KMS-11 (cell line): ENCODE results near the gene PARD3B.
"Not testable (repeated sequence)": the region's sequence is repeated elsewhere in the genome, so short reads cannot be mapped to it uniquely, and the experiment has no call there.

ENCODE experiments used
- H2AFZ ChIP-seq: fragments of 200-600 bp; sonication (generic); 2 replicates; pipeline ENCODE4 v1.6.1; 2016; ENCODE audit warnings: antibody characterized with exemption, mixed run types, low read depth
- H3K27ac ChIP-seq: fragments of 200-600 bp; sonication (generic); 2 replicates; pipeline ENCODE4 v1.6.1; 2016; ENCODE audit warnings: mild to moderate bottlenecking, mixed run types
- H3K27me3 ChIP-seq: fragments of 200-600 bp; sonication (generic); 2 replicates; pipeline ENCODE4 v1.6.1; 2017; ENCODE audit warnings: mild to moderate bottlenecking, low read depth, mixed run types, moderate library complexity; ENCODE audit not compliant: insufficient read depth
- H3K36me3 ChIP-seq: fragments of 200-600 bp; sonication (generic); 2 replicates; pipeline ENCODE4 v1.6.1; 2017; ENCODE audit warnings: mild to moderate bottlenecking, mixed run types; ENCODE audit not compliant: insufficient read depth
- H3K4me1 ChIP-seq: fragments of 200-600 bp; sonication (generic); 2 replicates; pipeline ENCODE4 v1.6.1; 2016; ENCODE audit warnings: mild to moderate bottlenecking, low read depth, mixed run types; ENCODE audit not compliant: poor library complexity, severe bottlenecking
- H3K4me2 ChIP-seq: fragments of 200-600 bp; sonication (generic); 2 replicates; pipeline ENCODE4 v1.7.0; 2016; ENCODE audit warnings: mild to moderate bottlenecking, mixed run types
- H3K4me3 ChIP-seq: fragments of 200-600 bp; sonication (generic); IDR thresholded peaks from 2 replicates; pipeline ENCODE4 v1.6.1; 2017; ENCODE audit warnings: low read depth, low read length, mixed read lengths; ENCODE audit not compliant: insufficient read depth
- H3K79me2 ChIP-seq: fragments of 200-600 bp; sonication (generic); 2 replicates; pipeline ENCODE4 v1.6.1; 2016; ENCODE audit warnings: low read depth, mixed run types; ENCODE audit not compliant: insufficient read depth
- H3K9ac ChIP-seq: fragments of 200-600 bp; sonication (generic); 2 replicates; pipeline ENCODE4 v1.6.1; 2016; ENCODE audit warnings: mild to moderate bottlenecking, mixed run types
- H4K20me1 ChIP-seq: fragments of 200-600 bp; sonication (generic); 2 replicates; pipeline ENCODE4 v1.6.1; 2016; ENCODE audit warnings: mild to moderate bottlenecking, mixed run types; ENCODE audit not compliant: insufficient read depth
- CTCF ChIP-seq: fragments of 200-600 bp; sonication (generic); conservative IDR thresholded peaks from 2 replicates; pipeline ENCODE4 v1.6.1; 2017; ENCODE audit warnings: low read depth, mild to moderate bottlenecking, antibody characterized with exemption, low read length, moderate library complexity, mixed read lengths

PARD3B gene

GRCh38 chr2:204557604-204558003 lies 12.3 kb downstream of the PARD3B start:
- Histone ChIP-seq H3K36me3 (no peaks in the 10 kb centered on the region), H3K9ac (no peak overlapping the region), H3K79me2 (no peaks in the 10 kb centered on the region), H2AFZ (no peak overlapping the region), H3K4me1 (no peaks in the 10 kb centered on the region), H3K27ac (no peak overlapping the region), H3K27me3 (no peaks in the 10 kb centered on the region), H3K4me2 (no peak overlapping the region), H3K4me3 (no peak overlapping the region), H4K20me1 (no peaks in the 10 kb centered on the region)
- TF ChIP-seq CTCF = no peak

GRCh38 chr2:204559358-204559757 lies 14.1 kb downstream of the PARD3B start:
- not testable (repeated sequence) for H2AFZ ChIP-seq, H3K27ac ChIP-seq, H3K4me1 ChIP-seq, H3K4me2 ChIP-seq, H3K9ac ChIP-seq, H3K36me3 ChIP-seq, H3K79me2 ChIP-seq, H3K4me3 ChIP-seq, H4K20me1 ChIP-seq, H3K27me3 ChIP-seq

- no peaks in the 10 kb centered on the region for H4K20me1 ChIP-seq
These were observed 15.6 kb downstream of the PARD3B start for GRCh38 chr2:204560902-204561301.

GRCh38 chr2:204561771-204562170 lies 16.5 kb downstream of the PARD3B start:
- no peaks in the 10 kb centered on the region for H3K79me2 ChIP-seq
- H3K27me3 ChIP-seq = no peaks in the 10 kb centered on the region
- H3K36me3 ChIP-seq = no peaks in the 10 kb centered on the region
- H3K4me2 ChIP-seq = no peak overlapping the region
- H2AFZ ChIP-seq = no peak overlapping the region
- H3K4me3 ChIP-seq = no peak overlapping the region
- H3K27ac ChIP-seq = no peak overlapping the region
- no peak for TF ChIP-seq CTCF
- no peaks in the 10 kb centered on the region for H3K4me1 ChIP-seq
- no peak overlapping the region for H3K9ac ChIP-seq
- no peaks in the 10 kb centered on the region for H4K20me1 ChIP-seq

More at GRCh38 chr2:204560902-204561301, 15.6 kb downstream of the PARD3B start:
- H2AFZ ChIP-seq = no peak overlapping the region
- H3K27me3 ChIP-seq = no peaks in the 10 kb centered on the region
- H3K27ac ChIP-seq = no peak overlapping the region
- no peaks in the 10 kb centered on the region for H3K4me1 ChIP-seq
- H3K79me2 ChIP-seq = no peaks in the 10 kb centered on the region
- TF ChIP-seq CTCF = no peak
- no peak overlapping the region for H3K4me3 ChIP-seq
- H3K4me2 ChIP-seq = no peak overlapping the region
- no peaks in the 10 kb centered on the region for H3K36me3 ChIP-seq
- H3K9ac ChIP-seq = no peak overlapping the region

GRCh38 chr2:204566439-204566838 lies 21.2 kb downstream of the PARD3B start:
- Histone ChIP-seq H3K4me2 (no peak overlapping the region), H3K27me3 (no peaks in the 10 kb centered on the region), H3K36me3 (no peaks in the 10 kb centered on the region), H4K20me1 (no peaks in the 10 kb centered on the region), H3K27ac (no peak overlapping the region), H3K4me3 (no peak overlapping the region), H2AFZ (no peak overlapping the region), H3K4me1 (no peaks in the 10 kb centered on the region), H3K79me2 (no peaks in the 10 kb centered on the region), H3K9ac (no peak overlapping the region)
- TF ChIP-seq CTCF = no peak
